ENCODE measurements around the gene VMAC. TPM values are rescaled to one million over a fixed set of nuclear protein-coding genes. Genes with fewer than 3 reads are reported as not detected.
A peak's percentile ranks its signal among the peaks of the same experiment; 100 is the strongest.

Gene VMAC
- total RNA-seq, 1 experiment from 2014 or later = 8.9 TPM

DNA sequence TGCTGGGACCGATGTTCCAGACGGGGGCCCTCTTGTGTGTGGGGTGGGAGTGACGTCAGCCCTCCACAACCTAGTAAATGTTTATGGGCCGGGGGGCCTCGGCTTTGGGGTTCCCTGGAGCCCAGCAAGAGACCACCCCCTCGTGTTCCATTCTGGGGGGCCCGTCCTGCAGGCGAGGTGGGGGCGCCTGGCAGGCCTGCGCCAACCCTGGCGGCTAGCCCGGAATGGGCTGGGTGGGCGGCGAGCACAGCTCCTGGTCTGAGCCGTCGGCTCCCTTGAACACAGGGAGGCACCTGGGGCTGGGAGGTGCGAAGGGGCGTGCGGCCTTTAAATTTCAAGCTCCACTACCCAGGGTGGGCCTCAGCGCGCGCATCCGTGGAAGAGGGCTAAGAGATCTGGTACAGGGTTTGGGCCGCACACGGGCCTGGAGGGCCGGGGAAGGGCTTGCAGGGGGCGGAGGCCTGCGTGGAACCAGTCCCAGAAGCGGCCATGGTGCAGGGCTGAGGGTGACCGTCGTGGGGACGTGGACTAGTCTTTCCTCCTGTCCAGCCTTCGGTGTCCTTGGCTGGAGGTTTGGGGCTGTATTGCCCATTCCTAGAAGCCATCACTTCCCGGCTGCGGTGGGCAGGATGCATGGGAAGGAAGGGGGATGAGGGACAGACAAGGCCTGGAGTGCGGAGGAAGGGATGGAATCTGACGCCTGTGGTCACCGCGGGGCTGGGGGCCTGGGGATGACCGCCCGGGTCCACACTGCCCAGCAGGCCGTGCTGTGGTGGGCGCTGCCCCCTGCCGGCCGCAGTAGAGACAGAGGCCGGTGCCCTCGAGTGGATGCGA is 12.5 kb upstream of the VMAC start:
- no peaks in the 10 kb centered on the region for H3K9me3 ChIP-seq (ENCODE audit: low read length)
- no peaks in the 10 kb centered on the region for H3K36me3 ChIP-seq (ENCODE audit: insufficient read depth, low read length)
- H3K27me3 ChIP-seq (ENCODE audit: low read length) = no peaks in the 10 kb centered on the region
- no peak overlapping the region for H2AFZ ChIP-seq (ENCODE audit: low read length)
- H3K27ac ChIP-seq (ENCODE audit: low read length) = no peak overlapping the region
- no peaks in the 10 kb centered on the region for H3K9me2 ChIP-seq (replicated peaks; ENCODE audit: insufficient read depth, low read length)
- no peak overlapping the region for H3K4me3 ChIP-seq (ENCODE audit: low read length)
- peaks cover 11% of the 10 kb centered on the region; the same call in 1 of the 2 replicates for H4K20me1 ChIP-seq (ENCODE audit: insufficient read depth, low read depth, low read length)
- H3K4me2 ChIP-seq (ENCODE audit: low read depth, low read length, poor library complexity, severe bottlenecking) = no peak overlapping the region
- no peak overlapping the region for H3K9ac ChIP-seq (ENCODE audit: low read length)
- H3K79me2 ChIP-seq (ENCODE audit: low read length) = no peaks in the 10 kb centered on the region
- H3K4me1 ChIP-seq (ENCODE audit: low read length) = no peaks in the 10 kb centered on the region
- peak; percentile 58 for DNase-seq

- Histone ChIP-seq H3K27ac (ENCODE audit: low read length) (no peak overlapping the region), H3K79me2 (ENCODE audit: low read length) (no peaks in the 10 kb centered on the region; the same call in 1 of the 2 replicates), H3K4me3 (ENCODE audit: low read length) (no peak overlapping the region), H3K4me2 (ENCODE audit: low read depth, low read length, poor library complexity, severe bottlenecking) (no peak overlapping the region), H3K27me3 (ENCODE audit: low read length) (no peaks in the 10 kb centered on the region), H3K9ac (ENCODE audit: low read length) (no peak overlapping the region), H3K36me3 (ENCODE audit: insufficient read depth, low read length) (no peaks in the 10 kb centered on the region), H3K4me1 (ENCODE audit: low read length) (no peaks in the 10 kb centered on the region), H4K20me1 (ENCODE audit: insufficient read depth, low read depth, low read length) (peaks cover 15% of the 10 kb centered on the region; the same call in 1 of the 2 replicates), H3K9me3 (ENCODE audit: low read length) (no peaks in the 10 kb centered on the region), H2AFZ (ENCODE audit: low read length) (no peak overlapping the region), H3K9me2 (replicated peaks; ENCODE audit: insufficient read depth, low read length) (no peaks in the 10 kb centered on the region)
- no peak for DNase-seq
These were observed 11.8 kb upstream of the VMAC start for GRCh38 chr19:5892772-5893275.

- peak; percentile 40 for DNase-seq
- Histone ChIP-seq H3K9me3 (ENCODE audit: low read length) (no peaks in the 10 kb centered on the region), H3K4me2 (ENCODE audit: low read depth, low read length, poor library complexity, severe bottlenecking) (no peak overlapping the region), H3K4me1 (ENCODE audit: low read length) (no peaks in the 10 kb centered on the region), H3K27me3 (ENCODE audit: low read length) (no peaks in the 10 kb centered on the region), H3K27ac (ENCODE audit: low read length) (no peak overlapping the region), H3K9me2 (replicated peaks; ENCODE audit: insufficient read depth, low read length) (no peaks in the 10 kb centered on the region), H2AFZ (ENCODE audit: low read length) (no peak overlapping the region), H3K79me2 (ENCODE audit: low read length) (peaks cover 3% of the 10 kb centered on the region; the same call in 1 of the 2 replicates), H3K36me3 (ENCODE audit: insufficient read depth, low read length) (no peaks in the 10 kb centered on the region), H4K20me1 (ENCODE audit: insufficient read depth, low read depth, low read length) (peaks cover 21% of the 10 kb centered on the region; the same call in 1 of the 2 replicates), H3K4me3 (ENCODE audit: low read length) (no peak overlapping the region), H3K9ac (ENCODE audit: low read length) (no peak overlapping the region)
These were observed 11.3 kb upstream of the VMAC start for GRCh38 chr19:5893296-5893903.

DNA sequence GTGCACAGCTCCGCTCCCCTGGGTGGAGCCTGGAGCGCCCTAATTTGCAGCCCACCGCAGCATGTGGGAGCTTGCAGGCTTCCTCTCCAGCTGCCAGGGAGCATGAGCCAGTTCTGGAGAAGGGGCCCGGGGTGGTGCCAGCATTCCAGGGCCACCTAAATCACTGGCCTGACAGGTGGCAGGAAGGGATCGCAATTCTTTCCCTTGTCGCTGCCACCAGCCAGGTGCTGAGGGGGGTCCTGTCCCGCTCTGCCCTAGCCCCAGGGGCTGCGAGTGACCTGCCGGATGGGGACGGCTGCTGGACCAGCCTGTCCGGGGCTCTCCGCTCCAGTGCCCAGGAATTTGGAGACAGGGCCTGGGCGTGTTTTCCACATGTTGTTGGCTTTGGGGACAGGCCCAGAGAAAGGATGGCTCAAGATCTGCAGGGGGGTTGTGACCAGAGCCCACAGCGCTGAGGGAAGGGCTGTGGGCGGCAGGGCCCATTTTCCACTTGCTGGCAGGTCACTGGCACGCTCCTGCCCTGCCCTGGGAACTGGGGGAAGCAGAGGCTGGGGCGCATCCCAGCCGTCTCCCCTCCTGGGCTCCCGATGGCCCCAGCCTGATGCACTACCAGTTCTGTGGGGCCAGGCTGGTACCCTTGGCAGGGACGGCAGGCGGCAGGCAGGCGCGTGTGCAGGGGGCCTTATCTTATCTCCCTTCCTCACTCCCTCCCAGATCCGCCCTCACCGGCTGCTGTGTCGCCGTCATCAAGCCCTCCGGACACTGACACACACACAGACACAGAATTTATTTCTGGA is 10.6 kb upstream of the VMAC start:
- no peak overlapping the region for H3K9ac ChIP-seq (ENCODE audit: low read length)
- H3K79me2 ChIP-seq (ENCODE audit: low read length) = peaks cover 3% of the 10 kb centered on the region; the same call in 1 of the 2 replicates
- H3K27ac ChIP-seq (ENCODE audit: low read length) = no peak overlapping the region
- H3K4me2 ChIP-seq (ENCODE audit: low read depth, low read length, poor library complexity, severe bottlenecking) = no peak overlapping the region
- H3K9me3 ChIP-seq (ENCODE audit: low read length) = no peaks in the 10 kb centered on the region
- no peak overlapping the region for H2AFZ ChIP-seq (ENCODE audit: low read length)
- H3K4me3 ChIP-seq (ENCODE audit: low read length) = no peak overlapping the region
- no peaks in the 10 kb centered on the region for H3K9me2 ChIP-seq (replicated peaks; ENCODE audit: insufficient read depth, low read length)
- no peaks in the 10 kb centered on the region for H3K27me3 ChIP-seq (ENCODE audit: low read length)
- H3K36me3 ChIP-seq (ENCODE audit: insufficient read depth, low read length) = no peaks in the 10 kb centered on the region
- DNase-seq = peak; percentile 34
- peaks cover 22% of the 10 kb centered on the region; the same call in 1 of the 2 replicates for H4K20me1 ChIP-seq (ENCODE audit: insufficient read depth, low read depth, low read length)
- no peaks in the 10 kb centered on the region for H3K4me1 ChIP-seq (ENCODE audit: low read length)

GRCh38 chr19:5894704-5895349 is 9.8 kb upstream of the VMAC start:
- Histone ChIP-seq H2AFZ (ENCODE audit: low read length) (no peak overlapping the region), H3K4me1 (ENCODE audit: low read length) (no peaks in the 10 kb centered on the region), H3K9me3 (ENCODE audit: low read length) (no peaks in the 10 kb centered on the region), H3K27me3 (ENCODE audit: low read length) (no peaks in the 10 kb centered on the region), H3K36me3 (ENCODE audit: insufficient read depth, low read length) (no peaks in the 10 kb centered on the region), H3K4me3 (ENCODE audit: low read length) (no peak overlapping the region), H3K9ac (ENCODE audit: low read length) (no peak overlapping the region), H4K20me1 (ENCODE audit: insufficient read depth, low read depth, low read length) (peaks cover 24% of the 10 kb centered on the region; the same call in 1 of the 2 replicates), H3K79me2 (ENCODE audit: low read length) (peaks cover 6% of the 10 kb centered on the region), H3K4me2 (ENCODE audit: low read depth, low read length, poor library complexity, severe bottlenecking) (no peak overlapping the region), H3K27ac (ENCODE audit: low read length) (no peak overlapping the region), H3K9me2 (replicated peaks; ENCODE audit: insufficient read depth, low read length) (no peaks in the 10 kb centered on the region)
- peak; percentile 20 for DNase-seq

DNA sequence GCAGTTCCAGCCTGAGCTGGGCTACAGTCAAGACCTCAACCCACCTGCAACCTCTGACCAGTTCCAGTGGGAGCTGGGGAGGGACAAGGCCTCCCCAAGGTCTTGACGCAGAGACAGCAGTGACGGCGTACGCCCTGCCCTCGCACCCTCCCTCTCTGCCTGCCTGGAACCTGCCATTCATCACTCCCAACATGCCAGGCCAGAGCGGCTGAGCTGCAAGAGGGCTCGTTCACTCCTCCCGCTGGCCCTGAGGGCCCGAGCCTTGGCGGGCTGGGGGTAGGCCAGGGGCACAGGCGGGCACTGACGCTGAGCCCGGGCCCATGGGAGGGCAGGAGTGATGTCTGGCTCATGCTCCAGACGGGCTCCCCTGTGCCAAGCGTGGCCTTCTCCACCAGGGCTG is 9.3 kb upstream of the VMAC start:
- H3K4me1 ChIP-seq (ENCODE audit: low read length) = no peaks in the 10 kb centered on the region
- no peak overlapping the region for H3K9ac ChIP-seq (ENCODE audit: low read length)
- H3K27me3 ChIP-seq (ENCODE audit: low read length) = no peaks in the 10 kb centered on the region
- H3K9me2 ChIP-seq (replicated peaks; ENCODE audit: insufficient read depth, low read length) = no peaks in the 10 kb centered on the region
- H3K36me3 ChIP-seq (ENCODE audit: insufficient read depth, low read length) = no peaks in the 10 kb centered on the region
- no peak overlapping the region for H3K27ac ChIP-seq (ENCODE audit: low read length)
- DNase-seq = peak; percentile 31
- H4K20me1 ChIP-seq (ENCODE audit: insufficient read depth, low read depth, low read length) = peaks cover 30% of the 10 kb centered on the region; the same call in 1 of the 2 replicates
- H3K4me3 ChIP-seq (ENCODE audit: low read length) = no peak overlapping the region
- H3K79me2 ChIP-seq (ENCODE audit: low read length) = peaks cover 12% of the 10 kb centered on the region
- H3K9me3 ChIP-seq (ENCODE audit: low read length) = no peaks in the 10 kb centered on the region
- no peak overlapping the region for H2AFZ ChIP-seq (ENCODE audit: low read length)
- no peak overlapping the region for H3K4me2 ChIP-seq (ENCODE audit: low read depth, low read length, poor library complexity, severe bottlenecking)

- H3K79me2 ChIP-seq (ENCODE audit: low read length) = peaks cover 16% of the 10 kb centered on the region
- no peaks in the 10 kb centered on the region for H3K9me3 ChIP-seq (ENCODE audit: low read length)
- H3K9ac ChIP-seq (ENCODE audit: low read length) = no peak overlapping the region
- no peaks in the 10 kb centered on the region for H3K9me2 ChIP-seq (replicated peaks; ENCODE audit: insufficient read depth, low read length)
- no peak overlapping the region for H3K27ac ChIP-seq (ENCODE audit: low read length)
- H3K4me3 ChIP-seq (ENCODE audit: low read length) = no peak overlapping the region
- H3K36me3 ChIP-seq (ENCODE audit: insufficient read depth, low read length) = no peaks in the 10 kb centered on the region
- H3K4me2 ChIP-seq (ENCODE audit: low read depth, low read length, poor library complexity, severe bottlenecking) = no peak overlapping the region
- no peaks in the 10 kb centered on the region for H3K4me1 ChIP-seq (ENCODE audit: low read length)
- H3K27me3 ChIP-seq (ENCODE audit: low read length) = no peaks in the 10 kb centered on the region
- peak; percentile 31 for DNase-seq
- no peak overlapping the region for H2AFZ ChIP-seq (ENCODE audit: low read length)
- peaks cover 31% of the 10 kb centered on the region for H4K20me1 ChIP-seq (ENCODE audit: insufficient read depth, low read depth, low read length)
These were observed 8.8 kb upstream of the VMAC start for GRCh38 chr19:5895890-5896289.
